IPS-NIHi7 (cell line): ENCODE results near the gene CAMK4.

Experiments
- DNase-seq: peaks from one replicate; pipeline ENCODE4 v3.0.0; 2012; ENCODE audit warnings: mixed read lengths; ENCODE audit errors: extremely low spot score

CAMK4 gene

GRCh38 chr5:111422747-111423720, 198.8 kb downstream of the CAMK4 start:
- no peak for DNase-seq

GRCh38 chr5:111425205-111425604, 201.0 kb downstream of the CAMK4 start:
- no peak for DNase-seq

GRCh38 chr5:111427762-111428161, 203.6 kb downstream of the CAMK4 start:
- DNase-seq = no peak

GRCh38 chr5:111432883-111433536, 208.8 kb downstream of the CAMK4 start:
- no peak for DNase-seq

- DNase-seq = no peak
Observed at GRCh38 chr5:111434800-111435199, 210.6 kb downstream of the CAMK4 start.

- no peak for DNase-seq
Observed at GRCh38 chr5:111439473-111440075, 215.4 kb downstream of the CAMK4 start.

- no peak for DNase-seq
Observed at GRCh38 chr5:111447099-111447498, 222.9 kb downstream of the CAMK4 start.

- no peak for DNase-seq
Observed at GRCh38 chr5:111447822-111448221, 223.6 kb downstream of the CAMK4 start.

GRCh38 chr5:111453295-111453694, 229.1 kb downstream of the CAMK4 start:
- no peak for DNase-seq

GRCh38 chr5:111453747-111454146, 229.6 kb downstream of the CAMK4 start:
- no peak for DNase-seq

GRCh38 chr5:111454198-111454622, 230.0 kb downstream of the CAMK4 start:
- no peak for DNase-seq

GRCh38 chr5:111454776-111455175, 230.6 kb downstream of the CAMK4 start:
- no peak for DNase-seq

GRCh38 chr5:111461255-111461671, 237.1 kb downstream of the CAMK4 start:
- peak; percentile 79 for DNase-seq

GRCh38 chr5:111461934-111462333, 237.8 kb downstream of the CAMK4 start:
- DNase-seq = no peak

- DNase-seq = no peak
Observed at GRCh38 chr5:111463311-111463710, 239.1 kb downstream of the CAMK4 start.

GRCh38 chr5:111469293-111469896, 245.2 kb downstream of the CAMK4 start:
- no peak for DNase-seq

- no peak for DNase-seq
Observed at GRCh38 chr5:111469903-111470302, 245.7 kb downstream of the CAMK4 start.

GRCh38 chr5:111472096-111472495, 247.9 kb downstream of the CAMK4 start:
- DNase-seq = no peak

GRCh38 chr5:111472579-111472978, 248.4 kb downstream of the CAMK4 start:
- DNase-seq = no peak

GRCh38 chr5:111478266-111478665, 254.1 kb downstream of the CAMK4 start:
- no peak for DNase-seq

- DNase-seq = no peak
Observed at GRCh38 chr5:111478898-111479297, 254.7 kb downstream of the CAMK4 start.

- DNase-seq = no peak
Observed at GRCh38 chr5:111480346-111480745, 256.2 kb downstream of the CAMK4 start.
